K562 (cell line): ENCODE data around the gene BCR. TPM values are rescaled to one million over a fixed set of nuclear protein-coding genes. Genes with fewer than 3 reads are reported as not detected.

ENCODE experiments used
- ATF3 ChIP-seq, 2 experiments: fragments of 450-650 bp in 1 of 2; sonication (generic) in 1 of 2; formaldehyde crosslinking in 1 of 2; IDR thresholded peaks in 1 of 2; conservative IDR thresholded peaks in 1 of 2; 2 replicates each; pipeline versions ENCODE4 v1.6.1 to v1.8.1; 2016 to 2023; ENCODE audit warnings: mild to moderate bottlenecking in 2 of 2, moderate library complexity in 2 of 2, inconsistent platforms in 1 of 2, missing genetic modification reagents in 1 of 2
- BHLHE40 ChIP-seq: IDR thresholded peaks from 2 replicates; pipeline ENCODE4 v1.6.1; 2011; ENCODE audit warnings: low read length, improper control_type of control experiment
- MAFF ChIP-seq: IDR thresholded peaks from 2 replicates; pipeline ENCODE4 v1.6.1; 2012; ENCODE audit warnings: low read length, improper control_type of control experiment
- NEUROD1 ChIP-seq: fragments of 150-350 bp; IDR thresholded peaks from 2 replicates; pipeline ENCODE4 v1.6.1; 2014; ENCODE audit warnings: borderline replicate concordance, low read length, low read depth; ENCODE audit not compliant: partially characterized antibody
- NKRF ChIP-seq: fragments of 450-650 bp; IDR thresholded peaks from 2 replicates; pipeline ENCODE4 v1.6.1; 2016; ENCODE audit warnings: borderline replicate concordance
- PHF20 ChIP-seq: fragments of 450-650 bp; IDR thresholded peaks from 2 replicates; pipeline ENCODE4 v1.6.1; 2018; ENCODE audit not compliant: partially characterized antibody
- POU5F1 ChIP-seq: fragments of 150-350 bp; IDR thresholded peaks from 2 replicates; pipeline ENCODE4 v1.6.1; 2014; ENCODE audit warnings: borderline replicate concordance, low read length, low read depth, mild to moderate bottlenecking; ENCODE audit not compliant: partially characterized antibody
- RCOR1 ChIP-seq, 2 experiments: IDR thresholded peaks; 2 replicates each; pipeline ENCODE4 v1.6.1; 2012; ENCODE audit warnings: low read depth in 2 of 2, low read length in 2 of 2, borderline replicate concordance in 1 of 2, improper control_type of control experiment in 1 of 2
- SMC3 ChIP-seq: conservative IDR thresholded peaks from 2 replicates; pipeline ENCODE4 v1.6.1; 2011; ENCODE audit warnings: low read depth, low read length, improper control_type of control experiment; ENCODE audit not compliant: insufficient read depth
- SREBF1 ChIP-seq: fragments of 150-350 bp; IDR thresholded peaks from 2 replicates; pipeline ENCODE4 v1.6.1; 2014; ENCODE audit warnings: antibody characterized with exemption, low read depth, low read length, borderline replicate concordance
- THRA ChIP-seq: fragments of 450-650 bp; IDR thresholded peaks from 2 replicates; pipeline ENCODE4 v1.6.1; 2017; ENCODE audit warnings: mild to moderate bottlenecking, moderate library complexity
- ZFX ChIP-seq: sonication (generic); formaldehyde crosslinking; IDR thresholded peaks from 2 replicates; pipeline ENCODE4 v1.8.0; 2022; ENCODE audit warnings: mild to moderate bottlenecking, missing genetic modification reagents, moderate library complexity
- ZKSCAN1 ChIP-seq: fragments of 150-350 bp; IDR thresholded peaks from 2 replicates; pipeline ENCODE4 v1.6.1; 2016; ENCODE audit warnings: low read depth, low read length
- ZKSCAN8 ChIP-seq: fragments of 200-800 bp; sonication (Bioruptor generic); IDR thresholded peaks from 2 replicates; pipeline ENCODE4 v1.6.1; 2016; ENCODE audit warnings: missing genetic modification characterization, missing compliant biosample characterization
- polyA plus RNA-seq, 8 experiments: library from polyadenylated mRNA; depleted of rRNA in 4 of 8; stranded (reverse) in 5 of 8; unstranded in 3 of 8; fragments of >200 nt; fragmentation: Nextera tagmentation in 2 of 8; fragmentation: Illumina TruSeq in 1 of 8; extraction: Ambion mirVana in 2 of 8; extraction: Trizol in 1 of 8; gene quantifications; 2 replicates each; pipeline versions ENCODE4 v1.2.1 to v1.2.3, GENCODE V29; 2011 to 2014; ENCODE audit warnings: inconsistent platforms in 1 of 8, missing spikeins in 1 of 8
- total RNA-seq, 7 experiments: library from RNA; depleted of rRNA in 6 of 7; stranded (reverse); fragments of >200 nt in 6 of 7; fragmentation: Illumina TruSeq in 2 of 7; extraction: Trizol in 2 of 7; gene quantifications; 2 replicates each; pipeline versions ENCODE4 v1.2.1 to v1.2.3, GENCODE V29; 2011 to 2021; ENCODE audit warnings: low replicate concordance in 1 of 7
- TF ChIP-seq, protein P1 (sequence below): sonication (generic); formaldehyde crosslinking; IDR thresholded peaks from 2 replicates; pipeline ENCODE4 v1.8.1; 2023; ENCODE audit warnings: mild to moderate bottlenecking, missing genetic modification reagents
- TF ChIP-seq, protein P2 (sequence below): IDR thresholded peaks from 2 replicates; pipeline ENCODE4 v1.6.1; 2012; ENCODE audit warnings: low read depth, low read length, improper control_type of control experiment, borderline replicate concordance

Gene BCR
- total and polyA plus RNA-seq, 9 of the 15 experiments (the other 6 are each of a cell fraction or from before 2014, with no cell fraction given), result 0.41 to 150 (median 45.6) TPM

DNA sequence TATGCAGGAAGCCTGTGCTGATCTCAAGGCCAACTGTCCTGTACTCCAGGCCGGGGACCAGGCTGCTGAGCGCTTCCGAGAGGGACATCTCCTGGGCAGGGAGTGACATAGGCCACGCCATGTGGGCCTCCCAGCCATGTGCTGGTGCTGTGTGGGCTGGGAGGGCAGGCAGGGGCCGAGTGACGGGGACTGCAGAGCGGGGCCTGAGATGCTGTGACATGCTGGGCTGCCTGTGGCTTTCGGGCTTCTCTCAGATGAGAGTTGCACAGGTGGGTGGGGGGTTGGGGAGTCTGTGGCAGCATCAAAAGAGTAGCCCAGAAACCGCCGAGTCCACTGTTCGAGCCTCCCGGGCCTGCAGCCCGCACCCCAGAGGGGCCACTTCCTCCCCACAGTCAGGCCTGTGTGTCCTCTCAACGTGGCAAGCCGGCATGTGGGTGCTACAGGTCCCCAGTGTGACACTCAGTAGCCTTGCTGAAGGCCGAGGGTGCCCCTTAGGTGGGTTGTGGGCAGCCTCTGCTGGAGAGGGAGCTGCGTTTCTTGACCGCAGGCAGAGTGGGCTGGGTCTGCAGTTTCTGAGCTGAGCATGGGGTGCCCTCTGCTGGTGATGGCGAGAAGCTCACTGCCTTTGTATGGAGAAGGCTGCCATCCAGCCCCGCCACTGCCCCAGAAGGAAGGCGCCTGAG is 101.2 kb downstream of the BCR start (continued):
- TF ChIP-seq, protein P1, sequence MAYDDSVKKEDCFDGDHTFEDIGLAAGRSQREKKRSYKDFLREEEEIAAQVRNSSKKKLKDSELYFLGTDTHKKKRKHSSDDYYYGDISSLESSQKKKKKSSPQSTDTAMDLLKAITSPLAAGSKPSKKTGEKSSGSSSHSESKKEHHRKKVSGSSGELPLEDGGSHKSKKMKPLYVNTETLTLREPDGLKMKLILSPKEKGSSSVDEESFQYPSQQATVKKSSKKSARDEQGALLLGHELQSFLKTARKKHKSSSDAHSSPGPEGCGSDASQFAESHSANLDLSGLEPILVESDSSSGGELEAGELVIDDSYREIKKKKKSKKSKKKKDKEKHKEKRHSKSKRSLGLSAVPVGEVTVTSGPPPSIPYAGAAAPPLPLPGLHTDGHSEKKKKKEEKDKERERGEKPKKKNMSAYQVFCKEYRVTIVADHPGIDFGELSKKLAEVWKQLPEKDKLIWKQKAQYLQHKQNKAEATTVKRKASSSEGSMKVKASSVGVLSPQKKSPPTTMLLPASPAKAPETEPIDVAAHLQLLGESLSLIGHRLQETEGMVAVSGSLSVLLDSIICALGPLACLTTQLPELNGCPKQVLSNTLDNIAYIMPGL (CRISPR knock-in tag), result peak; percentile 92; the same call in 1 of the 2 replicates
- TF ChIP-seq NKRF (no peak), MAFF (peak; percentile 36; the same call in 1 of the 2 replicates), NEUROD1 (peak; percentile 90), ZKSCAN1 (peak; percentile 80), ATF3 (IDR thresholded peaks at IDR 0.05) (no peak), ATF3 (CRISPR knock-in tag; conservative IDR thresholded peaks at IDR 0.05) (peak; percentile 97), SREBF1 (peak; percentile 87; the same call in 1 of the 2 replicates), ZKSCAN8 (CRISPR knock-in tag) (no peak), PHF20 (peak; percentile 16), THRA (no peak), POU5F1 (peak; percentile 77), ZFX (CRISPR knock-in tag) (no peak), RCOR1 (IDR thresholded peaks at IDR 0.05; ENCODE audit: borderline replicate concordance in 1 of 2, low read depth in 2 of 2, low read length in 2 of 2) (peak; percentile 96 to 99), BHLHE40 (peak; percentile 89), SMC3 (peak; percentile 100)
- TF ChIP-seq, protein P2, sequence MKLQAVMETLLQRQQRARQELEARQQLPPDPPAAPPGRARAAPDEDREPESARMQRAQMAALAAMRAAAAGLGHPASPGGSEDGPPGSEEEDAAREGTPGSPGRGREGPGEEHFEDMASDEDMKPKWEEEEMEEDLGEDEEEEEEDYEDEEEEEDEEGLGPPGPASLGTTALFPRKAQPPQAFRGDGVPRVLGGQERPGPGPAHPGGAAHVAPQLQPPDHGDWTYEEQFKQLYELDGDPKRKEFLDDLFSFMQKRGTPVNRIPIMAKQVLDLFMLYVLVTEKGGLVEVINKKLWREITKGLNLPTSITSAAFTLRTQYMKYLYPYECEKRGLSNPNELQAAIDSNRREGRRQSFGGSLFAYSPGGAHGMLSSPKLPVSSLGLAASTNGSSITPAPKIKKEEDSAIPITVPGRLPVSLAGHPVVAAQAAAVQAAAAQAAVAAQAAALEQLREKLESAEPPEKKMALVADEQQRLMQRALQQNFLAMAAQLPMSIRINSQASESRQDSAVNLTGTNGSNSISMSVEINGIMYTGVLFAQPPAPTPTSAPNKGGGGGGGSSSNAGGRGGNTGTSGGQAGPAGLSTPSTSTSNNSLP, result peak; percentile 28; the same call in 1 of the 2 replicates
